ENCODE results near the gene PGGHG. TPM values are rescaled to one million over a fixed set of nuclear protein-coding genes. Genes with fewer than 3 reads are reported as not detected.
A peak's percentile ranks its signal among the peaks of the same experiment; 100 is the strongest.
"Not testable (repeated sequence)": the region's sequence is repeated elsewhere in the genome, so short reads cannot be mapped to it uniquely, and the experiment has no call there.

The PGGHG gene
- total and polyA plus RNA-seq, 3 donors from 2014 or later: 8.2 to 32.5 (median 26.5) TPM

GRCh38 chr11:326592-326841, 37.6 kb downstream of the PGGHG start:
- Histone ChIP-seq H3K4me1 (peaks cover 67% of the 10 kb centered on the region), H3K27ac (peak overlapping the region; percentile 91 to 94), H3K9me3 (no peaks in the 10 kb centered on the region), H3K27me3 (no peaks in the 10 kb centered on the region), H3K4me3 (no peak overlapping the region), H3K36me3 (ENCODE audit: low read depth, missing control alignments) (no peaks in the 10 kb centered on the region)
- TF ChIP-seq, protein P1, sequence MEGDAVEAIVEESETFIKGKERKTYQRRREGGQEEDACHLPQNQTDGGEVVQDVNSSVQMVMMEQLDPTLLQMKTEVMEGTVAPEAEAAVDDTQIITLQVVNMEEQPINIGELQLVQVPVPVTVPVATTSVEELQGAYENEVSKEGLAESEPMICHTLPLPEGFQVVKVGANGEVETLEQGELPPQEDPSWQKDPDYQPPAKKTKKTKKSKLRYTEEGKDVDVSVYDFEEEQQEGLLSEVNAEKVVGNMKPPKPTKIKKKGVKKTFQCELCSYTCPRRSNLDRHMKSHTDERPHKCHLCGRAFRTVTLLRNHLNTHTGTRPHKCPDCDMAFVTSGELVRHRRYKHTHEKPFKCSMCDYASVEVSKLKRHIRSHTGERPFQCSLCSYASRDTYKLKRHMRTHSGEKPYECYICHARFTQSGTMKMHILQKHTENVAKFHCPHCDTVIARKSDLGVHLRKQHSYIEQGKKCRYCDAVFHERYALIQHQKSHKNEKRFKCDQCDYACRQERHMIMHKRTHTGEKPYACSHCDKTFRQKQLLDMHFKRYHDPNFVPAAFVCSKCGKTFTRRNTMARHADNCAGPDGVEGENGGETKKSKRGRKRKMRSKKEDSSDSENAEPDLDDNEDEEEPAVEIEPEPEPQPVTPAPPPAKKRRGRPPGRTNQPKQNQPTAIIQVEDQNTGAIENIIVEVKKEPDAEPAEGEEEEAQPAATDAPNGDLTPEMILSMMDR (IDR thresholded peaks at IDR 0.05): no peak
- TF ChIP-seq POLR2A (IDR thresholded peaks at IDR 0.05): no peak
- no peak for DNase-seq
- 45 to 49% methylated on average over 2 to 6 of the region's 6 CpGs for WGBS, 2 donors
- intact Hi-C loops (cut with DNase I; ENCODE audit: low total_unique reads): no loop called here

DNA sequence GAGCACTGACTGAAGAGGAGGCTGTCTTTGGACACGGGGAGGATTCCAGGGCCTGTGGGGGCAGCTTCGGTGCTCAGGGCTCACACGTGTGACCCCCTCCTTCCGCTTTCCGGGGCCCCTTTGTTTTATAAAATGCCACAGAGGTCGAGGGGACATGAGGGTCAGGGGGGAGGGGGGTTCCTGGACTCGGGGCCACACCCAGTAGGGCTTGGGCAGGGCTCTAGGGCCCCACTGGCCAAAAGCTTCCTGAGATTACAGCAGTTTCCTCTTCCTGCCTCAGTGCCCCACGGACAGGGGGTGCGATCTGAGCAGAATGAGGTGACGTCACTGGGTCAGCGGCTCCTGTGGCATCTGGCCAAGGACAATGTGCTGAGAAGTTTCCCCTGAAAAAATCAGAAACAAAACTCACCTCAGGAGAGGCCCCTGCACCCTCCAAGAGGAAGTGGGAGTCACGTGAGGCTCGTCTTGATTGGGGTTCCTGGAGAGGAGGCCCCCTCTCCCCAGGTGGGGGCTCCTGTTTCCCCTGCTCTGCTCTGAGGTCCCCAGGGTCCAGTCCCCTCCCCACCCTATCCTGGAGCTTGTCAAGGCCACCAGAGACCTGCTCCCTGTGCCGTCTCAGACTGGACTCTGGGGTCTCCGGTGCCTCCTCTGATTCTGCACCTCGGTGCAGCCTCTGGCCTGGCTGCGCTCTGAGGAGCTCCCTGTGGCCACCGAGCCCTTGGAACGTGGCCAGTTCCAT, 38.1 kb downstream of the PGGHG start:
- no peaks in the 10 kb centered on the region for H3K9me3 ChIP-seq
- no peaks in the 10 kb centered on the region for H3K36me3 ChIP-seq (ENCODE audit: low read depth, missing control alignments)
- peak; percentile 89 for DNase-seq
- H3K4me3 ChIP-seq: no peak overlapping the region
- intact Hi-C loops (cut with DNase I; ENCODE audit: low total_unique reads): no loop called here
- 14 to 31% methylated on average over 13 to 19 of the region's 19 CpGs for WGBS, 2 donors
- peak overlapping the region; percentile 91 to 94 for H3K27ac ChIP-seq
- H3K27me3 ChIP-seq: no peaks in the 10 kb centered on the region
- no peak for TF ChIP-seq POLR2A (IDR thresholded peaks at IDR 0.05)
- TF ChIP-seq, protein P1 (IDR thresholded peaks at IDR 0.05): no peak
- peaks cover 67% of the 10 kb centered on the region for H3K4me1 ChIP-seq

GRCh38 chr11:327581-327923, 38.6 kb downstream of the PGGHG start:
- WGBS, 2 donors: 93 to 99% methylated on average over 3 of the region's 3 CpGs
- DNase-seq: no peak
- no peak for TF ChIP-seq POLR2A (IDR thresholded peaks at IDR 0.05)
- Histone ChIP-seq H3K4me1 (peaks cover 65% of the 10 kb centered on the region), H3K9me3 (no peaks in the 10 kb centered on the region), H3K27me3 (no peaks in the 10 kb centered on the region), H3K27ac (peak overlapping the region; percentile 91 to 94), H3K4me3 (no peak overlapping the region), H3K36me3 (ENCODE audit: low read depth, missing control alignments) (no peaks in the 10 kb centered on the region)
- intact Hi-C loops (cut with DNase I; ENCODE audit: low total_unique reads): no loop called here

DNA sequence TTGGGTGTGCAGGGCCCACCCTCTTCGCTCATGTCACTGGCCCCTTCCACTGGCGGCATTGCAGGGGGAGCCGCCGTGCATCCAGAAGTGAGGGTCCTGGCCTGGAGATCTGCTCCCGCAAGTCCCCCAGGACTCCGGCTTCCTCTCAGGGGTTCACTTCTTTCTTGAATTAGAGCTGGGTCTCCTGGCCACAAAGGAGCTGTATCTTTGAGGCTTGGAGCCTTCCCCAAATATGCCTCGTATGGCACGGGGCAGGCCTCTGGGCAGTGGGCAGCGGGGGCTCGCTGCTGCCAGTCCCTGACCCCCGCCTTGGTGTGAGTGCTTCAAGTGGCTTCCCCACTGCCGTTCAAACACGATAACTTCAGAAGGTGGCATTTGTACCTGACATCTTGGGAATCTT, 39.1 kb downstream of the PGGHG start:
- Histone ChIP-seq H3K27ac (peak overlapping the region; percentile 91 to 94), H3K4me1 (peaks cover 61% of the 10 kb centered on the region), H3K27me3 (no peaks in the 10 kb centered on the region), H3K36me3 (ENCODE audit: low read depth, missing control alignments) (no peaks in the 10 kb centered on the region), H3K4me3 (no peak overlapping the region), H3K9me3 (no peaks in the 10 kb centered on the region)
- no peak for DNase-seq
- TF ChIP-seq, protein P1 (IDR thresholded peaks at IDR 0.05): no peak
- TF ChIP-seq POLR2A (IDR thresholded peaks at IDR 0.05): no peak
- 77 to 85% methylated on average over 13 of the region's 13 CpGs for WGBS, 2 donors
- intact Hi-C loops (cut with DNase I; ENCODE audit: low total_unique reads): no loop called here

DNA sequence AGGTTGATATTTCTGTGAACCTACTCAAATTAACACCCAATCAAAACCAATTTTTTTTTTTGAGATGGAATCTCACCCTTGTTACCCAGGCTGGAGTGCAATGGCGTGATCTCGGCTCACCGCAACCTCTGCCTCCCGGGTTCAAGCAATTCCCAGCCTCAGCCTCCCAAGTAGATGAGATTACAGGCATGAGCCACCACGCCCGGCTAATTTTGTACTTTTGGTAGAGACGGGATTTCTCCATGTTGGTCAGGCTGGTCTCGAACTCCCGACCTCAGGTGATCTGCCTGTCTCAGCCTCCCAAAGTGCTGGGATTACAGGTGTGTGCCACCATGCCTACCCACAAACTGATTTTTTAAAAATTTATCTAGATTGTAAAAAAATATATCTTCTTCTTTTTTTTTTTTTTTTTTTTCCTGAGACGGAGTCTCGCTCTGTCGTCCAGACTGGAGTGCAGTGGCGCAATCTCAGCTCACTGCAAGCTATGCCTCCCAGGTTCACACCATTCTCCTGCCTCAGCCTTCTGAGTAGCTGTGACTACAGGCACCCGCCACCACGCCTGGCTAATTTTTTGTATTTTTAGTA, 39.7 kb downstream of the PGGHG start:
- intact Hi-C loops (cut with DNase I; ENCODE audit: low total_unique reads); DNase-seq; H3K36me3 ChIP-seq (ENCODE audit: low read depth, missing control alignments); H3K27me3 ChIP-seq; H3K4me3 ChIP-seq; H3K9me3 ChIP-seq: not testable (repeated sequence)
- peaks cover 55% of the 10 kb centered on the region for H3K4me1 ChIP-seq
- H3K27ac ChIP-seq: peak overlapping the region; percentile 91 to 94
- WGBS, 2 donors: 76 to 77% methylated on average over 15 of the region's 15 CpGs

GRCh38 chr11:329886-330253, 40.9 kb downstream of the PGGHG start:
- 76 to 83% methylated on average over 2 of the region's 2 CpGs for WGBS, 2 donors
- no peak for DNase-seq

More at GRCh38 chr11:329886-330253, 40.9 kb downstream of the PGGHG start:
- H3K27ac ChIP-seq: peak overlapping the region; percentile 33 to 91
- no peaks in the 10 kb centered on the region for H3K9me3 ChIP-seq
- intact Hi-C loops (cut with DNase I; ENCODE audit: low total_unique reads): no loop called here
- no peaks in the 10 kb centered on the region for H3K27me3 ChIP-seq
- peaks cover 55% of the 10 kb centered on the region for H3K4me1 ChIP-seq
- no peaks in the 10 kb centered on the region for H3K36me3 ChIP-seq (ENCODE audit: low read depth, missing control alignments)
- TF ChIP-seq POLR2A (IDR thresholded peaks at IDR 0.05): no peak
- TF ChIP-seq, protein P1 (IDR thresholded peaks at IDR 0.05): no peak
- H3K4me3 ChIP-seq: no peak overlapping the region
